ENCODE measurements around the gene ARHGAP6.
"Not testable (repeated sequence)": the region's sequence is repeated elsewhere in the genome, so short reads cannot be mapped to it uniquely, and the experiment has no call there.

ARHGAP6 gene

GRCh38 chrX:11135564-11136185 is 530.0 kb downstream of the ARHGAP6 start:
- H3K27me3 ChIP-seq (ENCODE audit: control insufficient read depth in 1 of 2, insufficient read depth in 2 of 2, low read length in 2 of 2) = peaks cover 0 to 3% of the 10 kb centered on the region in 2 donors
- no peak overlapping the region for H3K9ac ChIP-seq (ENCODE audit: low read length in 2 of 2)
- no peak overlapping the region for H3K27ac ChIP-seq (ENCODE audit: low read length)
- H3K4me3 ChIP-seq (ENCODE audit: low read length in 2 of 2) = no peak overlapping the region
- H3K36me3 ChIP-seq (ENCODE audit: control insufficient read depth in 2 of 2, insufficient read depth in 2 of 2, low read length in 2 of 2) = no peaks in the 10 kb centered on the region
- H3K4me1 ChIP-seq (ENCODE audit: control insufficient read depth, insufficient read depth, low read length) = no peaks in the 10 kb centered on the region
- H3K9me3 ChIP-seq (ENCODE audit: control insufficient read depth in 2 of 2, low read length in 2 of 2) = no peaks in the 10 kb centered on the region

GRCh38 chrX:11131146-11131545 is 534.6 kb downstream of the ARHGAP6 start:
- no peaks in the 10 kb centered on the region for H3K9me3 ChIP-seq (ENCODE audit: control insufficient read depth in 2 of 2, low read length in 2 of 2)
- no peak overlapping the region for H3K27ac ChIP-seq (ENCODE audit: low read length)

GRCh38 chrX:11130136-11130535 is 535.6 kb downstream of the ARHGAP6 start:
- H3K27ac ChIP-seq (ENCODE audit: low read length) = no peak overlapping the region
- no peak overlapping the region for H3K9ac ChIP-seq (ENCODE audit: low read length in 2 of 2)
- H3K4me3 ChIP-seq (ENCODE audit: low read length in 2 of 2) = no peak overlapping the region
- H3K36me3 ChIP-seq (ENCODE audit: control insufficient read depth in 2 of 2, insufficient read depth in 2 of 2, low read length in 2 of 2) = no peaks in the 10 kb centered on the region
- no peaks in the 10 kb centered on the region for H3K9me3 ChIP-seq (ENCODE audit: control insufficient read depth in 2 of 2, low read length in 2 of 2)
- peaks cover 0 to 4% of the 10 kb centered on the region in 2 donors for H3K27me3 ChIP-seq (ENCODE audit: control insufficient read depth in 1 of 2, insufficient read depth in 2 of 2, low read length in 2 of 2)
- H3K4me1 ChIP-seq (ENCODE audit: control insufficient read depth, insufficient read depth, low read length) = no peaks in the 10 kb centered on the region

More at GRCh38 chrX:11131146-11131545, 534.6 kb downstream of the ARHGAP6 start:
- Histone ChIP-seq H3K27me3 (ENCODE audit: control insufficient read depth in 1 of 2, insufficient read depth in 2 of 2, low read length in 2 of 2) (peaks cover 0 to 4% of the 10 kb centered on the region in 2 donors), H3K36me3 (ENCODE audit: control insufficient read depth in 2 of 2, insufficient read depth in 2 of 2, low read length in 2 of 2) (no peaks in the 10 kb centered on the region), H3K4me3 (ENCODE audit: low read length in 2 of 2) (no peak overlapping the region), H3K9ac (ENCODE audit: low read length in 2 of 2) (no peak overlapping the region), H3K4me1 (ENCODE audit: control insufficient read depth, insufficient read depth, low read length) (no peaks in the 10 kb centered on the region)

GRCh38 chrX:11129534-11130105 is 536.1 kb downstream of the ARHGAP6 start:
- Histone ChIP-seq H3K27ac (ENCODE audit: low read length) (no peak overlapping the region), H3K36me3 (ENCODE audit: control insufficient read depth in 2 of 2, insufficient read depth in 2 of 2, low read length in 2 of 2) (no peaks in the 10 kb centered on the region), H3K4me3 (ENCODE audit: low read length in 2 of 2) (no peak overlapping the region), H3K27me3 (ENCODE audit: control insufficient read depth in 1 of 2, insufficient read depth in 2 of 2, low read length in 2 of 2) (peaks cover 0 to 3% of the 10 kb centered on the region in 2 donors), H3K9ac (ENCODE audit: low read length in 2 of 2) (no peak overlapping the region), H3K4me1 (ENCODE audit: control insufficient read depth, insufficient read depth, low read length) (no peaks in the 10 kb centered on the region), H3K9me3 (ENCODE audit: control insufficient read depth in 2 of 2, low read length in 2 of 2) (no peaks in the 10 kb centered on the region)

- Histone ChIP-seq H3K36me3 (ENCODE audit: control insufficient read depth in 2 of 2, insufficient read depth in 2 of 2, low read length in 2 of 2) (peaks cover 5 to 9% of the 10 kb centered on the region in 2 donors), H3K27me3 (ENCODE audit: control insufficient read depth in 1 of 2, insufficient read depth in 2 of 2, low read length in 2 of 2) (peaks cover 0 to 7% of the 10 kb centered on the region in 2 donors), H3K4me3 (ENCODE audit: low read length in 2 of 2) (no peak overlapping the region), H3K9me3 (ENCODE audit: control insufficient read depth in 2 of 2, low read length in 2 of 2) (no peaks in the 10 kb centered on the region), H3K9ac (ENCODE audit: low read length in 2 of 2) (no peak overlapping the region), H3K27ac (ENCODE audit: low read length) (no peak overlapping the region), H3K4me1 (ENCODE audit: control insufficient read depth, insufficient read depth, low read length) (no peaks in the 10 kb centered on the region)
Measured at GRCh38 chrX:11125060-11125459, 540.7 kb downstream of the ARHGAP6 start.

- Histone ChIP-seq H3K27ac (ENCODE audit: low read length) (no peak overlapping the region), H3K9ac (ENCODE audit: low read length in 2 of 2) (no peak overlapping the region), H3K4me3 (ENCODE audit: low read length in 2 of 2) (no peak overlapping the region), H3K4me1 (ENCODE audit: control insufficient read depth, insufficient read depth, low read length) (no peaks in the 10 kb centered on the region), H3K27me3 (ENCODE audit: control insufficient read depth in 1 of 2, insufficient read depth in 2 of 2, low read length in 2 of 2) (peaks cover 0 to 7% of the 10 kb centered on the region in 2 donors), H3K9me3 (ENCODE audit: control insufficient read depth in 2 of 2, low read length in 2 of 2) (no peaks in the 10 kb centered on the region), H3K36me3 (ENCODE audit: control insufficient read depth in 2 of 2, insufficient read depth in 2 of 2, low read length in 2 of 2) (peaks cover 10% of the 10 kb centered on the region in 2 donors)
Measured at GRCh38 chrX:11124112-11124511, 541.6 kb downstream of the ARHGAP6 start.

- H3K4me1 ChIP-seq (ENCODE audit: control insufficient read depth, insufficient read depth, low read length); H3K9ac ChIP-seq (ENCODE audit: low read length in 2 of 2); H3K27ac ChIP-seq (ENCODE audit: low read length); H3K4me3 ChIP-seq (ENCODE audit: low read length in 2 of 2); H3K9me3 ChIP-seq (ENCODE audit: control insufficient read depth in 2 of 2, low read length in 2 of 2); H3K27me3 ChIP-seq (ENCODE audit: control insufficient read depth in 1 of 2, insufficient read depth in 2 of 2, low read length in 2 of 2): not testable (repeated sequence)
- peaks cover 15 to 18% of the 10 kb centered on the region in 2 donors for H3K36me3 ChIP-seq (ENCODE audit: control insufficient read depth in 2 of 2, insufficient read depth in 2 of 2, low read length in 2 of 2)
Measured at GRCh38 chrX:11123087-11123486, 542.6 kb downstream of the ARHGAP6 start.

GRCh38 chrX:11119313-11119943 is 546.3 kb downstream of the ARHGAP6 start:
- Histone ChIP-seq H3K9me3 (ENCODE audit: control insufficient read depth in 2 of 2, low read length in 2 of 2) (no peaks in the 10 kb centered on the region), H3K4me1 (ENCODE audit: control insufficient read depth, insufficient read depth, low read length) (no peaks in the 10 kb centered on the region), H3K36me3 (ENCODE audit: control insufficient read depth in 2 of 2, insufficient read depth in 2 of 2, low read length in 2 of 2) (peaks cover 32 to 37% of the 10 kb centered on the region in 2 donors), H3K27ac (ENCODE audit: low read length) (no peak overlapping the region), H3K9ac (ENCODE audit: low read length in 2 of 2) (no peak overlapping the region), H3K4me3 (ENCODE audit: low read length in 2 of 2) (no peak overlapping the region), H3K27me3 (ENCODE audit: control insufficient read depth in 1 of 2, insufficient read depth in 2 of 2, low read length in 2 of 2) (peaks cover 0 to 9% of the 10 kb centered on the region in 2 donors)

GRCh38 chrX:11117745-11118144 is 548.0 kb downstream of the ARHGAP6 start:
- Histone ChIP-seq H3K27ac (ENCODE audit: low read length) (no peak overlapping the region), H3K9me3 (ENCODE audit: control insufficient read depth in 2 of 2, low read length in 2 of 2) (no peaks in the 10 kb centered on the region), H3K36me3 (ENCODE audit: control insufficient read depth in 2 of 2, insufficient read depth in 2 of 2, low read length in 2 of 2) (peaks cover 32 to 37% of the 10 kb centered on the region in 2 donors), H3K4me3 (ENCODE audit: low read length in 2 of 2) (no peak overlapping the region), H3K4me1 (ENCODE audit: control insufficient read depth, insufficient read depth, low read length) (peaks cover 5% of the 10 kb centered on the region), H3K27me3 (ENCODE audit: control insufficient read depth in 1 of 2, insufficient read depth in 2 of 2, low read length in 2 of 2) (peaks cover 0 to 9% of the 10 kb centered on the region in 2 donors), H3K9ac (ENCODE audit: low read length in 2 of 2) (no peak overlapping the region)

GRCh38 chrX:11113731-11114130 is 552.0 kb downstream of the ARHGAP6 start:
- Histone ChIP-seq H3K27ac (ENCODE audit: low read length) (no peak overlapping the region), H3K27me3 (ENCODE audit: control insufficient read depth in 1 of 2, insufficient read depth in 2 of 2, low read length in 2 of 2) (peaks cover 0 to 2% of the 10 kb centered on the region in 2 donors), H3K9ac (ENCODE audit: low read length in 2 of 2) (peak overlapping the region in 1 of 2 donors; percentile 3), H3K9me3 (ENCODE audit: control insufficient read depth in 2 of 2, low read length in 2 of 2) (no peaks in the 10 kb centered on the region), H3K4me3 (ENCODE audit: low read length in 2 of 2) (no peak overlapping the region), H3K36me3 (ENCODE audit: control insufficient read depth in 2 of 2, insufficient read depth in 2 of 2, low read length in 2 of 2) (peaks cover 22 to 24% of the 10 kb centered on the region in 2 donors), H3K4me1 (ENCODE audit: control insufficient read depth, insufficient read depth, low read length) (peaks cover 16% of the 10 kb centered on the region)

- H3K36me3 ChIP-seq (ENCODE audit: control insufficient read depth in 2 of 2, insufficient read depth in 2 of 2, low read length in 2 of 2) = peaks cover 13 to 14% of the 10 kb centered on the region in 2 donors
- peaks cover 16% of the 10 kb centered on the region for H3K4me1 ChIP-seq (ENCODE audit: control insufficient read depth, insufficient read depth, low read length)
- H3K27me3 ChIP-seq (ENCODE audit: control insufficient read depth in 1 of 2, insufficient read depth in 2 of 2, low read length in 2 of 2) = no peaks in the 10 kb centered on the region
- no peaks in the 10 kb centered on the region for H3K9me3 ChIP-seq (ENCODE audit: control insufficient read depth in 2 of 2, low read length in 2 of 2)
- peak overlapping the region; percentile 80 to 87 for H3K9ac ChIP-seq (ENCODE audit: low read length in 2 of 2)
- peak overlapping the region; percentile 75 for H3K27ac ChIP-seq (ENCODE audit: low read length)
- H3K4me3 ChIP-seq (ENCODE audit: low read length in 2 of 2) = peak overlapping the region; percentile 78
Measured at GRCh38 chrX:11111947-11112346, 553.8 kb downstream of the ARHGAP6 start.
